Ishikawa (cell line): ENCODE measurements around the gene PDS5B.

Experiments used
- FOXM1 ChIP-seq: IDR thresholded peaks from 2 replicates; pipeline ENCODE4 v1.6.1; 2012; ENCODE audit warnings: low read depth, borderline replicate concordance
- TAF1 ChIP-seq: IDR thresholded peaks from 2 replicates; pipeline ENCODE4 v1.6.1; 2012; ENCODE audit warnings: low read depth, mild to moderate bottlenecking
- YY1 ChIP-seq: IDR thresholded peaks from 2 replicates; pipeline ENCODE4 v1.6.1; 2012; ENCODE audit warnings: low read depth

GRCh38 chr13:32553720-32554119, 32.5 kb upstream of the PDS5B start:
- TF ChIP-seq TAF1 = no peak
- no peak for TF ChIP-seq FOXM1
- TF ChIP-seq YY1 = no peak
